HG03432 (cell line): ENCODE results near the gene SIRPA.

ENCODE experiments used
- ATAC-seq: cut with Tn5 transposase; IDR thresholded peaks from one replicate; pipeline ENCODE4 v1.9.1; 2021; ENCODE audit warnings: mild to moderate bottlenecking, moderate library complexity; ENCODE audit not compliant: unreplicated experiment

Gene SIRPA

GRCh38 chr20:1979106-1979778, 84.0 kb downstream of the SIRPA start:
- no peak for ATAC-seq

- ATAC-seq = no peak
Observed at GRCh38 chr20:1982686-1983085, 87.5 kb downstream of the SIRPA start.

- no peak for ATAC-seq
Observed at GRCh38 chr20:1983301-1983700, 88.1 kb downstream of the SIRPA start.

GRCh38 chr20:1987826-1988225, 92.6 kb downstream of the SIRPA start:
- no peak for ATAC-seq
